Kidney epithelial cell (primary cell): Measurements from ENCODE around the gene PER2. TPM values are rescaled to one million over a fixed set of nuclear protein-coding genes. Genes with fewer than 3 reads are reported as not detected.

Experiments
- DNase-seq: peaks from one replicate; pipeline ENCODE4 v3.0.0-alpha.2; 2010; ENCODE audit warnings: low read depth
- H3K27me3 ChIP-seq: 2 replicates; pipeline ENCODE4 v1.6.0; 2011; ENCODE audit warnings: low read length; ENCODE audit not compliant: control insufficient read depth, insufficient read depth
- H3K36me3 ChIP-seq: 2 replicates; pipeline ENCODE4 v1.5.1; 2011; ENCODE audit warnings: low read length; ENCODE audit not compliant: control insufficient read depth, insufficient read depth
- H3K4me3 ChIP-seq: 2 replicates; pipeline ENCODE4 v1.5.1; 2011; ENCODE audit warnings: low read depth, mild to moderate bottlenecking, control low read depth, low read length
- total RNA-seq: library from RNA; depleted of rRNA; stranded (reverse); fragments of >200 nt; gene quantifications from 2 replicates; pipeline ENCODE4 v1.2.3, GENCODE V29; 2015
- TF ChIP-seq, protein P1 (sequence below): IDR thresholded peaks from 2 replicates; pipeline ENCODE4 v1.5.1; 2011; ENCODE audit warnings: mild to moderate bottlenecking, moderate library complexity, low read length, control low read depth, inconsistent platforms; ENCODE audit not compliant: insufficient read depth, poor library complexity, severe bottlenecking

PER2 gene
- total RNA-seq, 1 donor from 2014 or later, result 3.3 TPM

GRCh38 chr2:238305092-238305862 is 16.9 kb upstream of the PER2 start:
- TF ChIP-seq, protein P1, sequence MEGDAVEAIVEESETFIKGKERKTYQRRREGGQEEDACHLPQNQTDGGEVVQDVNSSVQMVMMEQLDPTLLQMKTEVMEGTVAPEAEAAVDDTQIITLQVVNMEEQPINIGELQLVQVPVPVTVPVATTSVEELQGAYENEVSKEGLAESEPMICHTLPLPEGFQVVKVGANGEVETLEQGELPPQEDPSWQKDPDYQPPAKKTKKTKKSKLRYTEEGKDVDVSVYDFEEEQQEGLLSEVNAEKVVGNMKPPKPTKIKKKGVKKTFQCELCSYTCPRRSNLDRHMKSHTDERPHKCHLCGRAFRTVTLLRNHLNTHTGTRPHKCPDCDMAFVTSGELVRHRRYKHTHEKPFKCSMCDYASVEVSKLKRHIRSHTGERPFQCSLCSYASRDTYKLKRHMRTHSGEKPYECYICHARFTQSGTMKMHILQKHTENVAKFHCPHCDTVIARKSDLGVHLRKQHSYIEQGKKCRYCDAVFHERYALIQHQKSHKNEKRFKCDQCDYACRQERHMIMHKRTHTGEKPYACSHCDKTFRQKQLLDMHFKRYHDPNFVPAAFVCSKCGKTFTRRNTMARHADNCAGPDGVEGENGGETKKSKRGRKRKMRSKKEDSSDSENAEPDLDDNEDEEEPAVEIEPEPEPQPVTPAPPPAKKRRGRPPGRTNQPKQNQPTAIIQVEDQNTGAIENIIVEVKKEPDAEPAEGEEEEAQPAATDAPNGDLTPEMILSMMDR, result peak; percentile 29
- H3K27me3 ChIP-seq, result peaks cover 2% of the 10 kb centered on the region
- no peaks in the 10 kb centered on the region for H3K36me3 ChIP-seq
- DNase-seq, result no peak
- H3K4me3 ChIP-seq, result no peak overlapping the region

- TF ChIP-seq, protein P1, result no peak
- Histone ChIP-seq H3K27me3 (peaks cover 2% of the 10 kb centered on the region), H3K4me3 (no peak overlapping the region), H3K36me3 (no peaks in the 10 kb centered on the region)
- no peak for DNase-seq
Measured at GRCh38 chr2:238304116-238304515, 15.7 kb upstream of the PER2 start.

DNA sequence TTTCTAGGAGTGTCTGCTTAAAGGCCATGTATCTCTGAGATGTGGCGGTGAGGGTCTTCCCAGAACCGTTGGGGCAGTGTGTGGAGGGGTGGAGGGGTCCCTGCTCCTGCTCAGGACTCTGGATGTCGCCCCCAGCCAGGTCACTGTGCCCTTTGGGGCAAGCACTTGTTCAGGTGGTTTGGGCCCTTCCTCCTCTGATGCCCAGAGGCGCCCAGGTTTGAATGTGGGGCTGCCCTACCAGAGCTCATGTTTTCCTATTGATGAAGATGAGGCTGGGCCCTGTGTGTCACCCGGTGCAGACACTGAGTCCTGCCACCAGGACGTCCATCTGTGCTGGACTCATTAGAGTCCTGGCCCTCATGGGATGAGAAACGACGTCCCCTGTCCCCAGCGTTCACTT is 14.3 kb upstream of the PER2 start:
- H3K27me3 ChIP-seq, result peaks cover 2% of the 10 kb centered on the region
- no peaks in the 10 kb centered on the region for H3K36me3 ChIP-seq
- DNase-seq, result no peak
- H3K4me3 ChIP-seq, result no peak overlapping the region
- TF ChIP-seq, protein P1, result no peak

DNA sequence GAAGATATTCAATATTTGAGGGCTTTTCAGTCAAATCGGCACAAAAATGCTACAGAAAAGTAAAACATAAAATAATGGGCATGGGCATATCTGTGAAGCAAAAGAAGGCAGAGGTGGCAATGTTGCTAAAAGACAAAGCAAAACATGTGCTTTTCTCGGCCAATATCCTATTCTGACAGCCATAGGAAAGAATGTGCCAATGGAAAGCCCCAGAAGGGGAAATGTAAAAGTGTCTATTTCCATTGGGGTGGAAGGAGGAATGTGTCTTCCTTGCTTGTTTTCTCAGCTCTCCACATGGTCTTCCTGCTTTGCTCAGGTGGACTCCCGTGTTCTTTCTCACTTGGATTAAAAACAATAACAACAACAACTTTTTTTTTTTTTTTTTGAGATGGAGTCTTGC is 13.7 kb upstream of the PER2 start:
- Histone ChIP-seq H3K27me3 (peaks cover 7% of the 10 kb centered on the region), H3K4me3 (no peak overlapping the region), H3K36me3 (no peaks in the 10 kb centered on the region)
- DNase-seq, result no peak
- TF ChIP-seq, protein P1, result no peak

DNA sequence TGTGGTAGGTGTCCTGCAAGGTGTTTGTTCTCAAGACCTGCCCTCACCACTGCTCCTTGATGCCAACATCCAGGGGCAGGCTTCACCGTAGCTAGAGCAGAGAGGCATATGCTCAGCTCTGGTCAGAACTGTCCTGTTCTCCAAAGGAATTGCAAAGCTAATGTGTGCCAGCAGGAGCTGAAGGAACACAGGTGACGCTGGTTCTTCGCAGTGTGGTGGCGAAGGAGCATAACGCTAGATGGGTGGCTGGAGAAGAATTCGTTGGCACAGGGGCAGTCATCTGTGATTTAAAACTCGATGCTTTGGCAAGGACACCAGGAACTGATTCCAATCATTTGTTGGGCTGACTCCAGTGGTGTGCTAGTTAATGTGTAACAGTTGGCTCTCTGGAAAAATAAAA is 11.4 kb upstream of the PER2 start:
- Histone ChIP-seq H3K27me3 (peaks cover 17% of the 10 kb centered on the region), H3K36me3 (no peaks in the 10 kb centered on the region), H3K4me3 (no peak overlapping the region)
- no peak for DNase-seq
- TF ChIP-seq, protein P1, result no peak
